H1 (cell line): ENCODE data around the gene DYNC1H1. TPM values are rescaled to one million over a fixed set of nuclear protein-coding genes. Genes with fewer than 3 reads are reported as not detected.

Source experiments
- CHD1 ChIP-seq: IDR thresholded peaks from 2 replicates; pipeline ENCODE4 v1.6.1; 2012; ENCODE audit warnings: low read depth, low read length, improper control_type of control experiment
- polyA plus RNA-seq, 7 experiments: library from polyadenylated mRNA; depleted of rRNA in 3 of 7; stranded (reverse) in 5 of 7; unstranded in 2 of 7; fragments of >200 nt in 5 of 7; fragments of 200-250 nt in 2 of 7; gene quantifications; 1 replicate in 5 of 7; 2 replicates in 1 of 7; 4 replicates in 1 of 7; pipeline versions ENCODE4 v1.2.1 to v1.2.3, GENCODE V29; 2011 to 2013; ENCODE audit warnings: missing spikeins in 2 of 7, mixed read lengths in 2 of 7
- total RNA-seq: library from RNA; stranded (reverse); fragmentation: NEBNext Ultra II Directional; extraction: Animal tissue kit (Norgen Biotek cat#: 25700); gene quantifications from 2 replicates; pipeline ENCODE4 v1.2.1, GENCODE V29; 2021

DYNC1H1 gene
- total and polyA plus RNA-seq, 2 of the 8 experiments (the other 6 are each of a cell fraction or from before 2014, with no cell fraction given) = 238 to 387 TPM

DNA sequence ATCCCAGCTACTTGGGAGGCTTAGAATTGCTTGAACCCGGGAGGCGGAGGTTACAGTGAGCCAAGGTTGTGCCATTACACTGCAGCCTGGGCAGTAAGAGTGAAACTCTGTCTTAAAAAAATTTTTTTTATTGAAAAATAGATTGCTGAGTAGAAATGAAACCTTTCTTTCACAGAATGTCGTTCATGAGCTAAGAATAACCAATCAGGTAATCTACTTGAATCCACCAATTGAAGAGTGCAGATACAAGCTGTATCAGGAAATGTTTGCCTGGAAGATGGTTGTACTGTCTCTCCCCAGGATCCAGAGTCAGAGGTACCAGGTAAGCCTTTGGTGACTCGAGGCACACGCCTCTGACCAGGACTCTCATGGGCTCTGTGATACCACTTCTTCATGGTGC, 27.0 kb downstream of the DYNC1H1 start (continued):
- TF ChIP-seq CHD1 = no peak
